Activated T-cell treated with anti-CD3 and anti-CD28 coated beads, Interleukin-2, amount 50 U/mL, for 1 hour (primary cell): ENCODE measurements around the gene TENT5C.

ENCODE experiments used
- DNase-seq: peaks from one replicate; pipeline ENCODE4 v3.0.0-alpha.2; 2020

The TENT5C gene

GRCh38 chr1:117638759-117639158 is 32.9 kb downstream of the TENT5C start:
- no peak for DNase-seq

- no peak for DNase-seq
Observed at GRCh38 chr1:117639741-117640140, 33.9 kb downstream of the TENT5C start.

DNA sequence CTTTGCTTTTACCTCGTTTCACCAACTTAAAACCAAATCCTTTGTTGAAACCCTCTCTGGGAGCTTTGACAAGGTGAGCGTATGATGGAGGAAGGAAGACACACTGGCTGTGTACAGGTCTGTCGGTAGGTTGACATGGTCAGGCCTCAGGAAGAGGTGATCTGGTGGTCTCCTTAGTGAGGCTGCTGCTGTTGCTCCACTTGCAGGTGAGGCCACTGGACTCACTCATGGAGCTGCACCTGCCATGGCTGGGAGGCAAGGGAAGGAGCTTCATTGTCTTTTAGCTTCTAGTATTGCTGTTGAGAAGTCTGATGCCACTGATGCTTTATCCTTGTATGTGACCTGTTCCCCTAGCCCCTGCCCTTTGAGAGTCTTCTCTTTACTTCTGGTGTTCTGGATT is 35.7 kb downstream of the TENT5C start:
- DNase-seq: no peak

DNA sequence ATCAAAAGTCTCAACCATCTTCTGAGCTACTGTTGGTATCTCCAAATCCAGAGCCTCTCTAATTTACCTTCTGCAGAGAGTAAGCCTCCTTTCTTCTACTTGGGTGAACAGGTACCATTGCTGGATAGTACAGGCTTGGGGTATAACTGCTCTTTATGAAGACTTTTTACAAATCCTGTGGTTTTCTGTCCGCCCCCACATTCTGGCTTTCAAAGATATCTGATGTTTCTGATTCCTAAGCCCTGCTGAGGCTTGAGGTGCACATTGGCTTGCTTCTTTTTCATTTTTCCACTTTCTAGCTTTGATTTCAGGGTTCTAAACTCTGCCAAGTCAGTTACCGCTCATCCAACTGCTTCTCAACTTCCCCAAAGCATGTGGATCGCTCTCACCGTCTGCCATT is 37.1 kb downstream of the TENT5C start:
- no peak for DNase-seq

DNA sequence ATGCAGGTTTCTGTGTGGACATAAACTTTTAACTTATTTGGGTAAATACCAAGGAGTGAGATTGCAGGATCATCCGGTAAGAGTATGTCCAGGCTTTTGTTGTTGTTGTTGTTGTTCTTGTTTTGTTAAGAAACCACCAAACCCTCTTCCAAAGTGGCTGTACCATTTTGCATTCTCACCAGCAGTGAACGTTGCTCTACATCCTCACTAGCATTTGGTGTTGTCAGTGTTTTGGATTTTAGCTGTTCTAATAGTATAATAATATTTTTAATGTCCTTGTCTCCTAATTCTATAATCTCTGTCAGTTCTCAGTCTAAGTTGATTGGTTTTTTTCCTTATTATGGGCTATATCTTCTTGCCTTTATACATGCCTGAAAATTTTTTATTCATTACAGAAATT is 37.8 kb downstream of the TENT5C start:
- DNase-seq: no peak

GRCh38 chr1:117644696-117645311 is 39.0 kb downstream of the TENT5C start:
- no peak for DNase-seq

- DNase-seq: no peak
Observed at GRCh38 chr1:117645343-117645742, 39.5 kb downstream of the TENT5C start.

DNA sequence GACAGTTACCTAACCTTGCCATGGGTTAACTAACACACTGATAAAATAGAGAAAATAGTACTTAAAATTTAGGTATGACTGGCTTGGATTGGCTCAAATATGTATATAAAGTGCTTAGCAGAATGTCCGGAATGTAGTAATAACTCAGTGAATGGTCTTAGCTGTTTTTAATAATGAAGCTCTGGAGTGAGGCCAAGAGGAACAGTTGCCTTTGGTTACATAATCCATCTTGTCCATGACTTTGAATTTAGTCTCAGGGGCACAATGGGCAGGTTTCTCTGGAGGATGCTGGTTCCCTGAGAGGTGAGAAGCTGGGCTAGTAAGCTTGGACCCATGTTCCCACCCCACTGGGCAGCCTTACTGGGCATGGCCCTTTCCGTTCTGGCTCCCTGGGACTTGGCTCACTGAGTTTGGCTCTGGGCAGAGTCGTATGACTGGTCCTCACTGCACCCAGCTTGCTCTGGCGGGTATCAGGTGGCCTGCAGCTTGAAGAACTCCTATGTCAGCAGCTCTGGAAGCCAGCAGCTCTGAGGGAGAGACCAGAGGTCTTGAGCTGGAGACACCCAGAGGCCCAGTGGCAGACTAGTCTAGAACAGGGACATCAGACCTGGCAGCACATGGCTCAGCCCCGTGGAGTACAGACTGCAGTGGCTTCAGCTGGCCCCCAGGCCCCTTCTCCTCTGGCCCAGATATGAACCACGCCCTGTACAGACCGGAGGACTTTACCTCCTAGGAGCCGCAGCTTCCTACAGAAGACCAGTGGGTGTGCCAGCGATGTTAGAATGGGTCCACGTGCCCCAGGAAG is 40.4 kb downstream of the TENT5C start:
- no peak for DNase-seq

GRCh38 chr1:117646956-117647355 is 41.1 kb downstream of the TENT5C start:
- DNase-seq: no peak

DNA sequence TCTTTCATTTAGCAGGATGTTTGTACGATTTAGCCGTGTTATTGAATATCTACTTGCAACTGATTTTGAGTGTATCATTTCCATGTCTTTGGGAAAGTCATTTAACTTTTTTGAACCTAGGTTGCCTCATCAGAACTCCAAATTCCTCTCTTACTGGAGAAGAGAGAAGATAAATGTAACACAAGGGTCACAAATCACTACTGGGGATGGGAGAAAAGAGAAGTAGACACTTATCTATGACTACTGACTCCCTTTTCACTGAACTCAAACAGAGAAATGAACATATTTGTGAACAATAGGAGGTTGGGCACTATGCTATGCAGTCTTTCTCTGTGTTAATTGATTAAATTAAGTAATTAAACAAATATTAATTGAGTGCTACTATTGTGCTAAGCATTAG is 42.2 kb downstream of the TENT5C start:
- DNase-seq: no peak

- DNase-seq: no peak
Observed at GRCh38 chr1:117650840-117651568, 45.2 kb downstream of the TENT5C start.

GRCh38 chr1:117651616-117652015 is 45.8 kb downstream of the TENT5C start:
- no peak for DNase-seq

GRCh38 chr1:117652421-117652820 is 46.6 kb downstream of the TENT5C start:
- no peak for DNase-seq

DNA sequence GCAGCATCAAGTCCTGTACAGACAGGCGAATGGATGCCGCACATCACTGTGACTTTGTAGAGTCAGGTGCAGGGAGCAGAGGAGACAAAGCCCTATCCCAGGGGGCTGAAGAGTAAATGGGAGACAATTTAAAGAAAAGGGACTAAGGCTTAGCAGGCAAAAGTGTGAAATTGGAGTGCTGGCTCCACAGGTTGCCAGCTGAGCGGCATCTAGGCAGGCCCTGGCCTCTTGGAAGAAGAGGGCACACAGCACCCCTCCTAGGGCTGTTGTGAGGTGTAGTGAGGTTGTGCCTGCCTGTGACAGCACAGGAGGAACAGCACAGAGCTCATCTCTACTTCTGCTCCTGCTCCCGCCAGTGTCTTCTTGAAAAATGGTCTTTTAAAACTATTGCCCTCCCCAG is 47.3 kb downstream of the TENT5C start:
- DNase-seq: no peak

- no peak for DNase-seq
Observed at GRCh38 chr1:117653732-117654492, 48.1 kb downstream of the TENT5C start.

- DNase-seq: no peak
Observed at GRCh38 chr1:117654493-117655219, 48.8 kb downstream of the TENT5C start.

DNA sequence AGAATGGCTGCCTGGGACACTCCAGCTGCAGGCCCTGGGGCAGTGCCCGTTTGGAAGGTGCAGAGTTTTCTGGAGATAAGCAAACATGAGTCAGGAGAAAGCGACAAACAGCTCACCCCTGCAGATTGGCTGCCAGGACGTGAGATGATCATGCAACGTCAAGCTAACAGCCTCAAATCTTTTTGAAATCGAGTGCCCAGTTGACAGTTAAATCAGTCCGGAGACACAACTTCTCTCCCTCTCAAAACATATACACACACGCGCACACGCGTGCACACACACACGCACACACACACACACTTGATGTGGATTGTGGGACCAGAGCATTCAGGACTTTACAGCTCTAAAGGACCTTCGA is 49.4 kb downstream of the TENT5C start:
- DNase-seq: no peak

DNA sequence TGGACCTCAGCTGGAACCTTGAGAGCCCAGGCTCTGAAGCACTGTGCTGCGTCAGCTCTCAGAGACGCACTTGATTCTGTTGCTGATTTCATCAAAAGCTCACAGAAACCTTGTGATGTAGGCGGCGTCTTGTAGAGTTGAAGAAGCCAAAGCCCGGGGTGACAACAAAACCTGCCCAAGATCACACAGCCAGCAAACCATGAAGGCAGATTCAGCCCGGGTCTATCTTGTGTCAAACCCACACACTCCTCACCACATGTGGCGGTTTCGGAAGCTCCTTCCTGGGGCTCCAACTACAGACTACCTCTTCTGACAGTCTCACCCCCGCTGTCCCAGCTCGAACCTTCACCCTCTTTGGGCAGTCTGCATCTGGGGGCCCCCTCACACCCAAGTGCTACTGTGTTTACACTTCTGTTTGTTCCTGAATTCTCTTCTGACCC is 50.4 kb downstream of the TENT5C start:
- peak; percentile 73 for DNase-seq

GRCh38 chr1:117657031-117657430 is 51.2 kb downstream of the TENT5C start:
- DNase-seq: no peak

GRCh38 chr1:117657949-117658660 is 52.3 kb downstream of the TENT5C start:
- DNase-seq: no peak

- DNase-seq: peak; percentile 69
Observed at GRCh38 chr1:117658676-117659075, 52.8 kb downstream of the TENT5C start.
